ENCODE results near the gene MYOD1.

The MYOD1 gene

GRCh38 chr11:17686231-17686980 is 33.0 kb upstream of the MYOD1 start:
- no peak overlapping the region for H3K27ac ChIP-seq
- TF ChIP-seq CTCF (conservative IDR thresholded peaks at IDR 0.05), result no peak

GRCh38 chr11:17687946-17688670 is 31.3 kb upstream of the MYOD1 start:
- TF ChIP-seq CTCF (conservative IDR thresholded peaks at IDR 0.05), result no peak
- no peak overlapping the region for H3K27ac ChIP-seq

DNA sequence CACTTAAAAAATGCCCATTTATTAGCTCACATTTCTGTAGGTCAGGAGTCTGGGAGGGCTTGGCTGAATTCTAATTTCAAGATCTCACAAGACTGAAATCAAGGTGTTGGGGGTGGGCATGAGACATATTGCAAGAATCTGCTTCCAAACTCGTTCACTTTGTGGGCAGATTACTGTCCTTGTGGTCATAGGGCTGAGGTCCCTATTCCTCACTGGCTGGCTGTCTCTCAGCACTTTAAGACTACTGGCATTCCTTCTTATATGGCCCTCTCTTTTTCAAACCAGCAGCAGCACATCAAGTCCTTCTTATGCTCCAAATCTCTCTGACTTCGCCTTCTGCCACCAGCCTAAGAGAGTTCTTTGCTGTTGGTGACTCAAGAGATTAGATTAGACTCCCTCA is 27.8 kb upstream of the MYOD1 start:
- no peak for TF ChIP-seq CTCF (conservative IDR thresholded peaks at IDR 0.05)
- no peak overlapping the region for H3K27ac ChIP-seq

DNA sequence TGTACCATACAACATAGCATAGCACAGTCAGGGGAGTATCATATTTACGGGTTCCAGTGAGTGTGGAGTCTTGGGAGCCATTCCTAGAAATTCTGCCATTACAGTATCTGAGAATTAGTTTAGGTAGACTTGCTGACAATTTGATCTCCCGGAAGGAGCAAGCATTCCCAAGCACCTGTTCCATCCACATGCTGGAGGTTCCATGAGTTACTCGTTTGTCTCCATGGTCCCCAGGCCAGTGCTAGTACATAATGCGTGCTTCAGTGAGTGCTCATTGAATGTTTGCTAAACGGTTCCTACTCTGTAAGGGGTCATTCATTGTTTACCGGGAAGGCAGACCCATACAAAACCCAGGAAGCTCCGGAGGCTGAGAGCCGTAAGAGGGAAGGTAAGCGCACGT is 27.4 kb upstream of the MYOD1 start:
- H3K27ac ChIP-seq, result no peak overlapping the region
- no peak for TF ChIP-seq CTCF (conservative IDR thresholded peaks at IDR 0.05)

GRCh38 chr11:17692931-17693330 is 26.4 kb upstream of the MYOD1 start:
- TF ChIP-seq CTCF (conservative IDR thresholded peaks at IDR 0.05), result no peak
- no peak overlapping the region for H3K27ac ChIP-seq

DNA sequence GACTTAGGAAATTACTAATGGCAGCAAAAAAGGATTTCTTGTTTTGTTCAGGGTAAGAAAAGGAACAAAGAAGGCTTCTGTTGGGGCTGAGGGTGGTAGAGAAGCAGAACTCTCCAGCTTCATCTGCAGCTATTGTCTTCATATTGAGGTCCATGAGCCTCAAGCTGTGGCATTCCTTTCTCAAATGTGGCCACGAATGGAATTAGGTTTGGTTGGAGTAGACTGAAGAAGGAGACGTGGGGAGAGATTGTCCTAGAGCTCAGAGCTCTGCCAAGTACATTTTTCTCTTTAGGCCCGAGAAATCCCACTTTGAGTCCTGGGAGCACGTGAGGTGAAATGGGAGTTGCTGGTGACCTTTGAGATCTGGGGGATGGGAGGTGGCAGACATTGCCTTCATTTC is 25.8 kb upstream of the MYOD1 start:
- no peak overlapping the region for H3K27ac ChIP-seq
- no peak for TF ChIP-seq CTCF (conservative IDR thresholded peaks at IDR 0.05)

DNA sequence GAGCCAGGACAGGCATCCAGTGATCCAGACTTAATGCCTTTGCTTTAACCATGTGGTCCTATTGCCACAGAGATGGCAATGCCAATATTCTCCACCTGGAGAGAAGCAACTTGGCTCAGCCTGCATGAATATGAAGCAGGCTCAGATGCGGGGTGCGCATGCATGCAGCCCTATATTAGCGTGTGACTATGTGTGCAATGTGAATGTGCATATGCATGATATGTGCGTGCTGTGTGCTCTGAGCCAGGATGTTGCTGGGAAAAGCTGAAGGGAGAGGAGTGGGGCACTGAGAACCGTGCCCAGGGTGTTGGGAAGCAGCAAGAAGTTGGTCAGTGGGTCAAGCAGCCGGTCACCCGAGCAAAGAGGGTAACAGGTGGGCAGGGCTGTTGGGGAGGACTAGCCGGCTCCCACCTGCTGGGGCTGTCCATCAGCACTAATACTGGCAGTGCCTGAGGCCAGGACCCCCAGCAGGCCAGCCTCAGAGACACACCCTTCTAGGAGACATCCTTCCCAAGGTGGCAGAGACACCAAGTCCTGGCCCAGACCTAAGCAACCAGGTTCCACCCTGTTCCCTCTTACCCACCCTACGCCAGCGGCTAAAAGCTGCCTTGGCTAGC is 24.8 kb upstream of the MYOD1 start:
- H3K27ac ChIP-seq, result no peak overlapping the region
- no peak for TF ChIP-seq CTCF (conservative IDR thresholded peaks at IDR 0.05)

Measured in VCaP (cell line).